Brain microvascular endothelial cell (primary cell): ENCODE measurements around the gene DDX50.
"Not testable (repeated sequence)": the region's sequence is repeated elsewhere in the genome, so short reads cannot be mapped to it uniquely, and the experiment has no call there.

Source experiments
- DNase-seq: peaks from one replicate; pipeline ENCODE4 v3.0.0-alpha.2; 2020
- H3K27ac ChIP-seq: fragments of 250-450 bp; sonication (Bioruptor Pico); 2 replicates; pipeline ENCODE4 v1.5.1; 2020; ENCODE audit warnings: mild to moderate bottlenecking, moderate library complexity
- H3K27me3 ChIP-seq: fragments of 250-450 bp; sonication (Bioruptor Pico); replicated peaks from 2 replicates; pipeline ENCODE4 v1.5.1; 2020; ENCODE audit warnings: mild to moderate bottlenecking
- H3K36me3 ChIP-seq: fragments of 250-450 bp; sonication (Bioruptor Pico); replicated peaks from 2 replicates; pipeline ENCODE4 v1.5.1; 2020; ENCODE audit warnings: mild to moderate bottlenecking
- H3K4me3 ChIP-seq: 2 replicates; pipeline ENCODE4 v1.5.1; 2011; ENCODE audit warnings: low read depth, mild to moderate bottlenecking, control low read depth, low read length, moderate library complexity
- CTCF ChIP-seq: IDR thresholded peaks from 2 replicates; pipeline ENCODE4 v1.5.1; 2011; ENCODE audit warnings: low read depth, mild to moderate bottlenecking, moderate library complexity, low read length, control low read depth, inconsistent platforms; ENCODE audit errors: missing control alignments
- in situ Hi-C: cut with HindIII; loops from 2 replicates; pipeline ENCODE4 v1.10.0; 2017; ENCODE audit warnings: low sequenced_read_pairs, low pct_ligation_motif_present

Gene DDX50

GRCh38 chr10:68897336-68897741, 3.8 kb upstream of the DDX50 start:
- in situ Hi-C loops = no loop called here
- peak; percentile 70 for DNase-seq
- Histone ChIP-seq H3K4me3 (no peak overlapping the region), H3K27me3 (no peaks in the 10 kb centered on the region), H3K27ac (no peak overlapping the region), H3K36me3 (no peaks in the 10 kb centered on the region)
- peak; percentile 67 for TF ChIP-seq CTCF

GRCh38 chr10:68899186-68899745, 1.8 kb upstream of the DDX50 start:
- no peak for TF ChIP-seq CTCF
- no peak overlapping the region for H3K4me3 ChIP-seq
- H3K27me3 ChIP-seq = no peaks in the 10 kb centered on the region
- no peak for DNase-seq
- no peaks in the 10 kb centered on the region for H3K36me3 ChIP-seq
- in situ Hi-C loops = no loop called here
- no peak overlapping the region for H3K27ac ChIP-seq

- no peaks in the 10 kb centered on the region for H3K27me3 ChIP-seq
- H3K36me3 ChIP-seq = no peaks in the 10 kb centered on the region
- peak; percentile 67 for DNase-seq
- no peak for TF ChIP-seq CTCF
- in situ Hi-C loops = no loop called here
- peak overlapping the region; percentile 99 for H3K27ac ChIP-seq
- H3K4me3 ChIP-seq = peak overlapping the region; percentile 93
Observed at GRCh38 chr10:68900427-68901104, 549 bp upstream of the DDX50 start.

GRCh38 chr10:68902382-68902781, 1.3 kb downstream of the DDX50 start:
- no peak overlapping the region for H3K27ac ChIP-seq
- no peak for TF ChIP-seq CTCF
- in situ Hi-C loops = no loop called here
- H3K36me3 ChIP-seq = peaks cover 9% of the 10 kb centered on the region
- no peaks in the 10 kb centered on the region for H3K27me3 ChIP-seq
- DNase-seq = no peak
- peak overlapping the region; percentile 93 for H3K4me3 ChIP-seq

- in situ Hi-C loops = no loop called here
- peaks cover 14% of the 10 kb centered on the region for H3K36me3 ChIP-seq
- no peak for TF ChIP-seq CTCF
- H3K27ac ChIP-seq = no peak overlapping the region
- H3K27me3 ChIP-seq = no peaks in the 10 kb centered on the region
- H3K4me3 ChIP-seq = no peak overlapping the region
- no peak for DNase-seq
Observed at GRCh38 chr10:68924593-68924992, 23.5 kb downstream of the DDX50 start.

GRCh38 chr10:68925489-68925888, 24.4 kb downstream of the DDX50 start:
- H3K36me3 ChIP-seq = peaks cover 12% of the 10 kb centered on the region
- TF ChIP-seq CTCF = no peak
- H3K4me3 ChIP-seq = no peak overlapping the region
- H3K27me3 ChIP-seq = no peaks in the 10 kb centered on the region
- no peak for DNase-seq
- H3K27ac ChIP-seq = no peak overlapping the region
- in situ Hi-C loops = no loop called here

- in situ Hi-C loops, DNase-seq, H3K4me3 ChIP-seq, H3K27ac ChIP-seq, H3K27me3 ChIP-seq: not testable (repeated sequence)
- H3K36me3 ChIP-seq = peaks cover 14% of the 10 kb centered on the region
Observed at GRCh38 chr10:68929157-68929556, 28.0 kb downstream of the DDX50 start.

GRCh38 chr10:68929888-68930287, 28.8 kb downstream of the DDX50 start:
- in situ Hi-C loops, DNase-seq, H3K27me3 ChIP-seq, H3K4me3 ChIP-seq, H3K27ac ChIP-seq: not testable (repeated sequence)
- peaks cover 14% of the 10 kb centered on the region for H3K36me3 ChIP-seq
